ENCODE results near the gene KRT75. TPM values are rescaled to one million over a fixed set of nuclear protein-coding genes. Genes with fewer than 3 reads are reported as not detected.
A peak's percentile ranks its signal among the peaks of the same experiment; 100 is the strongest.

Gene KRT75
- total RNA-seq, 1 experiment from 2014 or later: not detected

GRCh38 chr12:52443966-52444365, 9.8 kb upstream of the KRT75 start:
- no peak for TF ChIP-seq EZH2phosphoT487 (IDR thresholded peaks at IDR 0.05; ENCODE audit: borderline replicate concordance)
- Histone ChIP-seq H3K4me3 (replicated peaks in 1 of 2; ENCODE audit: low read depth in 1 of 2, low read length in 2 of 2) (no peak overlapping the region), H3K27me3 (ENCODE audit: insufficient read depth, low read length) (no peaks in the 10 kb centered on the region), H3K4me1 (ENCODE audit: control insufficient read depth in 1 of 2, insufficient read depth in 2 of 2, low read length in 2 of 2) (peaks cover 28 to 56% of the 10 kb centered on the region in 2 experiments), H2AFZ (ENCODE audit: low read depth, low read length, poor library complexity, severe bottlenecking) (no peak overlapping the region), H3K9me2 (ENCODE audit: insufficient read depth) (no peaks in the 10 kb centered on the region), H3K27ac (ENCODE audit: low read depth, low read length) (no peak overlapping the region), H3K79me2 (ENCODE audit: insufficient read depth, low read length) (no peaks in the 10 kb centered on the region), H3K4me2 (ENCODE audit: low read length) (no peak overlapping the region), H3K9me3 (ENCODE audit: control insufficient read depth in 1 of 2, insufficient read depth in 1 of 2, low read depth in 1 of 2, low read length in 2 of 2) (no peaks in the 10 kb centered on the region), H4K20me1 (ENCODE audit: insufficient read depth) (no peaks in the 10 kb centered on the region), H3K36me3 (ENCODE audit: control insufficient read depth in 1 of 2, insufficient read depth in 2 of 2, low read length in 2 of 2) (no peaks in the 10 kb centered on the region), H3K9ac (ENCODE audit: low read length) (no peak overlapping the region)
- ChIA-PET POLR2A (no interaction called here), RAD21 (ENCODE audit: low non-redundant PET in 1 of 2, low total read pairs in 2 of 2, uncharacterized antibody in 2 of 2, unreplicated experiment in 2 of 2) (no interaction called here), CTCF (no interaction called here)
- no peak for DNase-seq (ENCODE audit: low read depth, low spot score)
- no peak for ATAC-seq
- no TSS peak for BruUV-seq (replicated peaks)
- intact Hi-C loops (cut with micrococcal nuclease): no loop called here

GRCh38 chr12:52442600-52443061, 8.5 kb upstream of the KRT75 start:
- peak; percentile 59 for DNase-seq (ENCODE audit: low read depth, low spot score)
- ChIA-PET POLR2A (no interaction called here), RAD21 (ENCODE audit: low non-redundant PET in 1 of 2, low total read pairs in 2 of 2, uncharacterized antibody in 2 of 2, unreplicated experiment in 2 of 2) (interaction anchor here in 1 of 2 experiments (0.6 kb wide), 1 partner anchor 119 kb away, joined by 3 read pairs; no protein-coding TSS in a partner anchor), CTCF (interaction anchor here (2.8 kb wide), 1 partner anchor 47 kb away, joined by 9 read pairs; no protein-coding TSS in a partner anchor)
- H3K4me2 ChIP-seq (ENCODE audit: low read length): peak overlapping the region; percentile 68
- H2AFZ ChIP-seq (ENCODE audit: low read depth, low read length, poor library complexity, severe bottlenecking): no peak overlapping the region
- peak; percentile 67 for ATAC-seq
- H3K9ac ChIP-seq (ENCODE audit: low read length): peak overlapping the region; percentile 47
- peak overlapping the region; percentile 37; the same call in 1 of the 2 replicates for H3K27ac ChIP-seq (ENCODE audit: low read depth, low read length)
- H3K9me3 ChIP-seq (ENCODE audit: control insufficient read depth in 1 of 2, insufficient read depth in 1 of 2, low read depth in 1 of 2, low read length in 2 of 2): no peaks in the 10 kb centered on the region
- peak overlapping the region in 1 of 2 experiments; percentile 1; a peak in 1 of 4 replicates for H3K4me3 ChIP-seq (replicated peaks in 1 of 2; ENCODE audit: low read depth in 1 of 2, low read length in 2 of 2)
- no peaks in the 10 kb centered on the region for H3K27me3 ChIP-seq (ENCODE audit: insufficient read depth, low read length)
- no TSS peak for BruUV-seq (replicated peaks)
- no peaks in the 10 kb centered on the region for H4K20me1 ChIP-seq (ENCODE audit: insufficient read depth)
- H3K79me2 ChIP-seq (ENCODE audit: insufficient read depth, low read length): no peaks in the 10 kb centered on the region
- H3K36me3 ChIP-seq (ENCODE audit: control insufficient read depth in 1 of 2, insufficient read depth in 2 of 2, low read length in 2 of 2): no peaks in the 10 kb centered on the region
- peaks cover 28 to 67% of the 10 kb centered on the region in 2 experiments for H3K4me1 ChIP-seq (ENCODE audit: control insufficient read depth in 1 of 2, insufficient read depth in 2 of 2, low read length in 2 of 2)
- H3K9me2 ChIP-seq (ENCODE audit: insufficient read depth): no peaks in the 10 kb centered on the region
- intact Hi-C loops (cut with micrococcal nuclease): no loop called here
- TF ChIP-seq ATF3 (IDR thresholded peaks at IDR 0.05) (peak; percentile 69; the same call in 1 of the 2 replicates), CTCF (IDR thresholded peaks at IDR 0.05 in 2 of 3, conservative IDR thresholded peaks at IDR 0.05 in 1 of 3; ENCODE audit: borderline replicate concordance in 1 of 3, insufficient read depth in 1 of 3, low read depth in 2 of 3, low read length in 2 of 3) (peak; percentile 21 to 28 (median 22); a peak in 1 of 6 replicates), EZH2phosphoT487 (IDR thresholded peaks at IDR 0.05; ENCODE audit: borderline replicate concordance) (no peak), SRF (IDR thresholded peaks at IDR 0.05; ENCODE audit: low read depth) (0 out of 2 replicates have a peak, but pooled peaks have one; percentile 33), SP1 (IDR thresholded peaks at IDR 0.05; ENCODE audit: low read depth) (peak; percentile 53; the same call in 1 of the 2 replicates), ZFX (IDR thresholded peaks at IDR 0.05) (no peak), MAX (IDR thresholded peaks at IDR 0.05) (no peak; the same call in 1 of the 2 replicates), YY1 (IDR thresholded peaks at IDR 0.05; ENCODE audit: extremely low read depth, insufficient replicate concordance, low read depth, low read length) (no peak), EZH2 (IDR thresholded peaks at IDR 0.05) (no peak), EGR1 (IDR thresholded peaks at IDR 0.05; ENCODE audit: low read depth) (peak; percentile 35; the same call in 1 of the 2 replicates), CEBPB (IDR thresholded peaks at IDR 0.05; ENCODE audit: low read depth) (peak; percentile 66), JUND (IDR thresholded peaks at IDR 0.05) (no peak), REST (IDR thresholded peaks at IDR 0.05; ENCODE audit: low read depth) (no peak), CBX3 (IDR thresholded peaks at IDR 0.05; ENCODE audit: low read depth) (peak; percentile 51; the same call in 1 of the 2 replicates), SIN3A (IDR thresholded peaks at IDR 0.05; ENCODE audit: low read depth) (peak; percentile 53; the same call in 1 of the 2 replicates)
